IMR-90 (cell line): ENCODE measurements around the gene PBXIP1.

Experiments used
- CTCF ChIP-seq: conservative IDR thresholded peaks from 2 replicates; pipeline ENCODE4 v1.5.1; 2012; ENCODE audit warnings: mild to moderate bottlenecking, low read depth, low read length, improper control_type of control experiment
- MAFK ChIP-seq: IDR thresholded peaks from 2 replicates; pipeline ENCODE4 v1.6.1; 2012; ENCODE audit warnings: low read depth, low read length, improper control_type of control experiment
- MAZ ChIP-seq: IDR thresholded peaks from 2 replicates; pipeline ENCODE4 v1.6.1; 2012; ENCODE audit warnings: low read depth, mild to moderate bottlenecking, low read length, improper control_type of control experiment, moderate library complexity, borderline replicate concordance
- MXI1 ChIP-seq: IDR thresholded peaks from 2 replicates; pipeline ENCODE4 v1.6.1; 2012; ENCODE audit warnings: low read depth, mild to moderate bottlenecking, low read length, moderate library complexity, borderline replicate concordance
- POLR2A ChIP-seq: IDR thresholded peaks from 2 replicates; pipeline ENCODE4 v1.6.1; 2012; ENCODE audit warnings: mild to moderate bottlenecking, low read depth, low read length
- RAD21 ChIP-seq: IDR thresholded peaks from 2 replicates; pipeline ENCODE4 v1.6.1; 2012; ENCODE audit warnings: low read length, improper control_type of control experiment

- TF ChIP-seq POLR2A (no peak), CTCF (no peak), MAZ (no peak), MAFK (no peak), RAD21 (no peak), MXI1 (no peak)
These were observed 41.2 kb upstream of the PBXIP1 start for GRCh38 chr1:154996966-154997701.
